ENCODE results near the gene TEX29. TPM values are rescaled to one million over a fixed set of nuclear protein-coding genes. Genes with fewer than 3 reads are reported as not detected.

TEX29 gene
- polyA plus RNA-seq, 1 donor from 2014 or later, result not detected

GRCh38 chr13:111314852-111315251 is 5.6 kb upstream of the TEX29 start:
- H3K9me3 ChIP-seq (ENCODE audit: low read length), result peaks cover 9% of the 10 kb centered on the region
- no peaks in the 10 kb centered on the region for H3F3A ChIP-seq (ENCODE audit: insufficient read depth, low read length, poor library complexity, severe bottlenecking)
- H3K4me3 ChIP-seq (ENCODE audit: low read length), result no peak overlapping the region
- H2AFZ ChIP-seq (ENCODE audit: low read depth, low read length), result no peak overlapping the region
- no peak overlapping the region for H3K27ac ChIP-seq (ENCODE audit: low read length)
- TF ChIP-seq, protein P1, sequence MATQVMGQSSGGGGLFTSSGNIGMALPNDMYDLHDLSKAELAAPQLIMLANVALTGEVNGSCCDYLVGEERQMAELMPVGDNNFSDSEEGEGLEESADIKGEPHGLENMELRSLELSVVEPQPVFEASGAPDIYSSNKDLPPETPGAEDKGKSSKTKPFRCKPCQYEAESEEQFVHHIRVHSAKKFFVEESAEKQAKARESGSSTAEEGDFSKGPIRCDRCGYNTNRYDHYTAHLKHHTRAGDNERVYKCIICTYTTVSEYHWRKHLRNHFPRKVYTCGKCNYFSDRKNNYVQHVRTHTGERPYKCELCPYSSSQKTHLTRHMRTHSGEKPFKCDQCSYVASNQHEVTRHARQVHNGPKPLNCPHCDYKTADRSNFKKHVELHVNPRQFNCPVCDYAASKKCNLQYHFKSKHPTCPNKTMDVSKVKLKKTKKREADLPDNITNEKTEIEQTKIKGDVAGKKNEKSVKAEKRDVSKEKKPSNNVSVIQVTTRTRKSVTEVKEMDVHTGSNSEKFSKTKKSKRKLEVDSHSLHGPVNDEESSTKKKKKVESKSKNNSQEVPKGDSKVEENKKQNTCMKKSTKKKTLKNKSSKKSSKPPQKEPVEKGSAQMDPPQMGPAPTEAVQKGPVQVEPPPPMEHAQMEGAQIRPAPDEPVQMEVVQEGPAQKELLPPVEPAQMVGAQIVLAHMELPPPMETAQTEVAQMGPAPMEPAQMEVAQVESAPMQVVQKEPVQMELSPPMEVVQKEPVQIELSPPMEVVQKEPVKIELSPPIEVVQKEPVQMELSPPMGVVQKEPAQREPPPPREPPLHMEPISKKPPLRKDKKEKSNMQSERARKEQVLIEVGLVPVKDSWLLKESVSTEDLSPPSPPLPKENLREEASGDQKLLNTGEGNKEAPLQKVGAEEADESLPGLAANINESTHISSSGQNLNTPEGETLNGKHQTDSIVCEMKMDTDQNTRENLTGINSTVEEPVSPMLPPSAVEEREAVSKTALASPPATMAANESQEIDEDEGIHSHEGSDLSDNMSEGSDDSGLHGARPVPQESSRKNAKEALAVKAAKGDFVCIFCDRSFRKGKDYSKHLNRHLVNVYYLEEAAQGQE (IDR thresholded peaks at IDR 0.05; ENCODE audit: borderline replicate concordance), result no peak
- TF ChIP-seq RAD21 (conservative IDR thresholded peaks at IDR 0.05) (no peak), TAF1 (IDR thresholded peaks at IDR 0.05; ENCODE audit: low read depth) (no peak), EZH2 (IDR thresholded peaks at IDR 0.05; ENCODE audit: borderline replicate concordance, insufficient read depth, low read length, poor library complexity, severe bottlenecking) (no peak), POLR2AphosphoS5 (IDR thresholded peaks at IDR 0.05) (no peak), EP300 (conservative IDR thresholded peaks at IDR 0.05; ENCODE audit: poor library complexity, severe bottlenecking) (no peak), MXI1 (conservative IDR thresholded peaks at IDR 0.05; ENCODE audit: poor library complexity, severe bottlenecking) (no peak), SMC3 (conservative IDR thresholded peaks at IDR 0.05; ENCODE audit: poor library complexity) (no peak)
- TF ChIP-seq, protein P2, sequence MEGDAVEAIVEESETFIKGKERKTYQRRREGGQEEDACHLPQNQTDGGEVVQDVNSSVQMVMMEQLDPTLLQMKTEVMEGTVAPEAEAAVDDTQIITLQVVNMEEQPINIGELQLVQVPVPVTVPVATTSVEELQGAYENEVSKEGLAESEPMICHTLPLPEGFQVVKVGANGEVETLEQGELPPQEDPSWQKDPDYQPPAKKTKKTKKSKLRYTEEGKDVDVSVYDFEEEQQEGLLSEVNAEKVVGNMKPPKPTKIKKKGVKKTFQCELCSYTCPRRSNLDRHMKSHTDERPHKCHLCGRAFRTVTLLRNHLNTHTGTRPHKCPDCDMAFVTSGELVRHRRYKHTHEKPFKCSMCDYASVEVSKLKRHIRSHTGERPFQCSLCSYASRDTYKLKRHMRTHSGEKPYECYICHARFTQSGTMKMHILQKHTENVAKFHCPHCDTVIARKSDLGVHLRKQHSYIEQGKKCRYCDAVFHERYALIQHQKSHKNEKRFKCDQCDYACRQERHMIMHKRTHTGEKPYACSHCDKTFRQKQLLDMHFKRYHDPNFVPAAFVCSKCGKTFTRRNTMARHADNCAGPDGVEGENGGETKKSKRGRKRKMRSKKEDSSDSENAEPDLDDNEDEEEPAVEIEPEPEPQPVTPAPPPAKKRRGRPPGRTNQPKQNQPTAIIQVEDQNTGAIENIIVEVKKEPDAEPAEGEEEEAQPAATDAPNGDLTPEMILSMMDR (IDR thresholded peaks at IDR 0.05; ENCODE audit: poor library complexity, severe bottlenecking), result no peak
- H3K4me2 ChIP-seq (ENCODE audit: low read length), result no peak overlapping the region
- no peaks in the 10 kb centered on the region for H3K79me2 ChIP-seq (replicated peaks; ENCODE audit: insufficient read depth, low read length)
- H4K20me1 ChIP-seq (ENCODE audit: insufficient read depth), result no peaks in the 10 kb centered on the region
- no peaks in the 10 kb centered on the region for H3K9me2 ChIP-seq (ENCODE audit: insufficient read depth, low read length)
- no peak overlapping the region for H3K9ac ChIP-seq (ENCODE audit: low read length)
- H3K36me3 ChIP-seq (ENCODE audit: insufficient read depth, low read length), result peaks cover 7% of the 10 kb centered on the region
- no peaks in the 10 kb centered on the region for H3K27me3 ChIP-seq (ENCODE audit: insufficient read depth, low read depth, low read length)

DNA sequence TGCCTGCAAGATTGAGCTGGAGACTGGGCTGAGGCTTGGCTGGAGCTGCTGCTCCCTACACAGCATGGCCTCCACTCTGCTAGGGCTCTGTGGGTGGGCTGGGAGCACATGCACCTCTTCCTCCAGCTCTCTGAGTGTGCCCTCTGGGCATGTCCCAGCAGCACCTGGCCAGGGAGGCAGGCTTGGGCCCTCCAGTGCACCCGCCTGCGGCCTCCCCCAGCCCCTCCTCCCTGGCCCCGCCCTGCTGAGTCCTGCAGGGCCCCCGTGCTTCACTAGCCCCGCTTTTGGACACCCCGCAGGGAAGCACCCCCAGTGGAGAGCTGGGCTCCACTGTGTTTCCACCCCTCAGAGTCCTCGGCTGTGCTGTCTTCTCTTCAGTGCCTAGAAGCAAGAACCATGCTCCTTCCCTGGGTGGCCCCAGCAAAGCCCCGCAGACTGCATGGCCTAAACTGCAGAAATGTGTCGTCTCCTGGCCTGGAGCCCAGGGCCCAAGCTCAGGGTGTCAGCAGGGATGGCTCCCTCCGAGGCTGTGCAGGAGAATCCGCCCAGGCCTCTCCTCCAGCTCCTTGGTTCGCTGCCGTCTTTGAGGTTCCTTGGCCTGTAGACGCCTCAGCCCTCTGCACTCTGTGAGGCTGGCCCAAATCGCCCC is 5.0 kb upstream of the TEX29 start:
- H2AFZ ChIP-seq (ENCODE audit: low read depth, low read length), result no peak overlapping the region
- H3K27me3 ChIP-seq (ENCODE audit: insufficient read depth, low read depth, low read length), result no peaks in the 10 kb centered on the region
- TF ChIP-seq POLR2AphosphoS5 (IDR thresholded peaks at IDR 0.05), result no peak
- no peak for TF ChIP-seq EZH2 (IDR thresholded peaks at IDR 0.05; ENCODE audit: borderline replicate concordance, insufficient read depth, low read length, poor library complexity, severe bottlenecking)
- no peak for TF ChIP-seq TAF1 (IDR thresholded peaks at IDR 0.05; ENCODE audit: low read depth)
- H3F3A ChIP-seq (ENCODE audit: insufficient read depth, low read length, poor library complexity, severe bottlenecking), result no peaks in the 10 kb centered on the region
- no peak overlapping the region for H3K4me2 ChIP-seq (ENCODE audit: low read length)
- H3K27ac ChIP-seq (ENCODE audit: low read length), result no peak overlapping the region
- peaks cover 7% of the 10 kb centered on the region for H3K36me3 ChIP-seq (ENCODE audit: insufficient read depth, low read length)
- no peak overlapping the region for H3K4me3 ChIP-seq (ENCODE audit: low read length)
- H3K9ac ChIP-seq (ENCODE audit: low read length), result no peak overlapping the region
- no peaks in the 10 kb centered on the region for H4K20me1 ChIP-seq (ENCODE audit: insufficient read depth)
- H3K9me2 ChIP-seq (ENCODE audit: insufficient read depth, low read length), result no peaks in the 10 kb centered on the region
- H3K79me2 ChIP-seq (replicated peaks; ENCODE audit: insufficient read depth, low read length), result no peaks in the 10 kb centered on the region
- H3K9me3 ChIP-seq (ENCODE audit: low read length), result peaks cover 9% of the 10 kb centered on the region
